ENCODE results near the gene IL10RA.

- no peak for TF ChIP-seq POLR2A (IDR thresholded peaks at IDR 0.05)
- TF ChIP-seq, protein P1, sequence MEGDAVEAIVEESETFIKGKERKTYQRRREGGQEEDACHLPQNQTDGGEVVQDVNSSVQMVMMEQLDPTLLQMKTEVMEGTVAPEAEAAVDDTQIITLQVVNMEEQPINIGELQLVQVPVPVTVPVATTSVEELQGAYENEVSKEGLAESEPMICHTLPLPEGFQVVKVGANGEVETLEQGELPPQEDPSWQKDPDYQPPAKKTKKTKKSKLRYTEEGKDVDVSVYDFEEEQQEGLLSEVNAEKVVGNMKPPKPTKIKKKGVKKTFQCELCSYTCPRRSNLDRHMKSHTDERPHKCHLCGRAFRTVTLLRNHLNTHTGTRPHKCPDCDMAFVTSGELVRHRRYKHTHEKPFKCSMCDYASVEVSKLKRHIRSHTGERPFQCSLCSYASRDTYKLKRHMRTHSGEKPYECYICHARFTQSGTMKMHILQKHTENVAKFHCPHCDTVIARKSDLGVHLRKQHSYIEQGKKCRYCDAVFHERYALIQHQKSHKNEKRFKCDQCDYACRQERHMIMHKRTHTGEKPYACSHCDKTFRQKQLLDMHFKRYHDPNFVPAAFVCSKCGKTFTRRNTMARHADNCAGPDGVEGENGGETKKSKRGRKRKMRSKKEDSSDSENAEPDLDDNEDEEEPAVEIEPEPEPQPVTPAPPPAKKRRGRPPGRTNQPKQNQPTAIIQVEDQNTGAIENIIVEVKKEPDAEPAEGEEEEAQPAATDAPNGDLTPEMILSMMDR (IDR thresholded peaks at IDR 0.05 in 4 of 5, conservative IDR thresholded peaks at IDR 0.05 in 1 of 5): no peak
These were observed 6.4 kb downstream of the IL10RA start for GRCh38 chr11:117992620-117993019.

Data from gastrocnemius medialis (tissue), 4 donors.